Activated T-cell treated with anti-CD3 and anti-CD28 coated beads for 24 hours (primary cell): ENCODE data around the gene UGT2B15.
"Not testable (repeated sequence)": the region's sequence is repeated elsewhere in the genome, so short reads cannot be mapped to it uniquely, and the experiment has no call there.

Experiments
- DNase-seq: peaks from one replicate; pipeline ENCODE4 v3.0.0-alpha.2; 2020; ENCODE audit warnings: low read depth

Gene UGT2B15

GRCh38 chr4:68655764-68656444 is 14.5 kb downstream of the UGT2B15 start:
- DNase-seq: no peak

GRCh38 chr4:68654946-68655721 is 15.3 kb downstream of the UGT2B15 start:
- DNase-seq: no peak

GRCh38 chr4:68651932-68652331 is 18.5 kb downstream of the UGT2B15 start:
- no peak for DNase-seq

GRCh38 chr4:68630371-68630770 is 40.1 kb downstream of the UGT2B15 start:
- DNase-seq: no peak

GRCh38 chr4:68622731-68623130 is 47.7 kb downstream of the UGT2B15 start:
- not testable (repeated sequence) for DNase-seq

- no peak for DNase-seq
Observed at GRCh38 chr4:68617003-68617698, 53.3 kb downstream of the UGT2B15 start.

GRCh38 chr4:68615699-68616422 is 54.6 kb downstream of the UGT2B15 start:
- no peak for DNase-seq

DNA sequence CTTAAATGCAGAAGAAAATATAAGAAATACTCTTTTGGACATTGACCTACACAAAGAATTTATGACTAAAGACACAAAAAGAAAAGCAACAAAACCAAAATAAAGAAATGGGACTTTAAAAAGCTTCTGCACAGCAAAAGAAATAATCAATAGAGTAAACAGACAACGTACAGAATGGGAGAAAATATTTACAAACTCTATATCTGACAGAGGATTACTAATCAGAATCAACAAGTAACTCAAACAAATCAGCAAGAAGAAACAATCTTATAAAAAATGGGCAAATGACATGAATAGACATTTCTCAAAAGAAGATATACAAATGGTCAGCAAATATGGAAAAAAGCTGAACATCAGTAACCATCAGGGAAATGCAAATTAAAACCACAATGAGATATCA is 56.7 kb downstream of the UGT2B15 start:
- no peak for DNase-seq

DNA sequence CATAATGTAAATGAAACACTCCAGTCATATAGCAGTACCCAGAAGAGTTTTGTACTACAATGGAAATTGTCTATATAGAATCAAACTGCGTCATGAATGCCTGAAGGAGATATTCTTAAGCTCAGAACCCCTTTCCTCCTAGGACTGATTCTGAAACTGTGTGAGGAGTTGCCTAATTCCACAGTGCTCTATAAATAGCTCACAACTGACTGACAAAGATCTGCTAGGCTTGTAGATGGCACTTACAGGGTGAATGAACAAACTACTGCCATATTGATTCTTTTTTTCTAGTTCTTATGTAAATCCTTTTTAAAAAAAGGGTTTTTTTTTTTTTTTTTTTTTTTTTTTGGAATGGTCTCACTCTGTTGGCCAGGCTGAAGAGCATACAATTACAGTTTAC is 64.2 kb downstream of the UGT2B15 start:
- no peak for DNase-seq

DNA sequence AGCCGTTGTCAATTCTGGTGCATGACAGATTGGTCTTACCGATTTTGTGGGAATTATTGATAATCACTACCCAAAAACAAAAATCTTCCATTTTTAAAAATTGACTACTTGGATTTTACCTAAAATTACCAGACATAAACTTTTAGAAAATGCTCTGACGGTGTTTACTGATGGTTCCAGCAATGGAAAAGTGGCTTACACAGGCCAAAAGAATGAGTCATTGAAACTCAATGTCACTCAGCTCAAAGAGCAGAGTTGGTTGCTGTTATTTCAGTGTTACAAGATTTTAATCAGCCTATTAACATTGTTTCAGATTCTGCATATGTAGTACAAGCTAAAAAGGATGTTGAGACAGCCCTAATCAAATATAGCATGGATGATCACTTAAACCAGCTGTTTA is 71.3 kb downstream of the UGT2B15 start:
- no peak for DNase-seq

- no peak for DNase-seq
Observed at GRCh38 chr4:68597482-68597881, 73.0 kb downstream of the UGT2B15 start.
